Smooth muscle cell (in vitro differentiated cells): ENCODE data around the gene SPACDR. TPM values are rescaled to one million over a fixed set of nuclear protein-coding genes. Genes with fewer than 3 reads are reported as not detected.

Experiments used
- DNase-seq: peaks from one replicate; lab custom pipeline; 2025; ENCODE audit not compliant: unreplicated experiment; lab: John Stamatoyannopoulos, UW
- H2AFZ ChIP-seq: fragments of 200-600 bp; sonication (generic); 2 replicates; pipeline ENCODE4 v1.6.0; 2016; ENCODE audit warnings: antibody characterized with exemption, low read depth, mild to moderate bottlenecking
- H3F3A ChIP-seq: fragments of 200-600 bp; sonication (generic); 2 replicates; pipeline ENCODE4 v1.6.0; 2017; ENCODE audit warnings: antibody characterized with exemption, low read depth
- H3K27ac ChIP-seq: fragments of 200-600 bp; sonication (generic); 2 replicates; pipeline ENCODE4 v1.5.1; 2016; ENCODE audit warnings: low read depth, mild to moderate bottlenecking
- H3K27me3 ChIP-seq: fragments of 200-600 bp; sonication (generic); 2 replicates; pipeline ENCODE4 v1.6.1; 2016; ENCODE audit warnings: low read depth, mild to moderate bottlenecking
- H3K36me3 ChIP-seq: fragments of 200-600 bp; sonication (generic); 2 replicates; pipeline ENCODE4 v1.5.1; 2016; ENCODE audit warnings: low read depth
- H3K4me1 ChIP-seq: fragments of 200-600 bp; sonication (generic); 2 replicates; pipeline ENCODE4 v1.5.1; 2016; ENCODE audit warnings: low read depth
- H3K4me2 ChIP-seq: fragments of 200-600 bp; sonication (generic); 2 replicates; pipeline ENCODE4 v1.6.0; 2016; ENCODE audit warnings: mild to moderate bottlenecking
- H3K4me3 ChIP-seq: fragments of 200-600 bp; sonication (generic); 2 replicates; pipeline ENCODE4 v1.5.1; 2016; ENCODE audit warnings: mild to moderate bottlenecking
- H3K79me2 ChIP-seq: fragments of 200-600 bp; sonication (generic); 2 replicates; pipeline ENCODE4 v1.6.0; 2016; ENCODE audit warnings: low read depth, mild to moderate bottlenecking
- H3K9ac ChIP-seq: fragments of 200-600 bp; sonication (generic); 2 replicates; pipeline ENCODE4 v1.6.0; 2016; ENCODE audit warnings: low read depth
- H3K9me3 ChIP-seq: fragments of 200-600 bp; sonication (generic); replicated peaks from 2 replicates; pipeline ENCODE4 v1.5.1; 2016; ENCODE audit warnings: low read depth
- H4K20me1 ChIP-seq: fragments of 200-600 bp; sonication (generic); 2 replicates; pipeline ENCODE4 v1.6.0; 2016; ENCODE audit warnings: low read depth
- WGBS: methylation state at CpG from one replicate; pipeline ENCODE4 v1.1.7; 2016; ENCODE audit warnings: low lambda C conversion rate; 5-methylcytosine and 5-hydroxymethylcytosine counted together
- polyA plus RNA-seq: library from polyadenylated mRNA; unstranded; fragments of >200 nt; fragmentation: Nextera tagmentation; extraction: Ambion mirVana; gene quantifications from 2 replicates; pipeline ENCODE4 v1.2.1, GENCODE V29; 2016
- total RNA-seq: library from RNA; depleted of rRNA; stranded (reverse); fragments of >200 nt; gene quantifications from 2 replicates; pipeline ENCODE4 v1.2.3, GENCODE V29; 2014
- TF ChIP-seq, protein P1 (sequence below): fragments of 200-600 bp; sonication (generic); IDR thresholded peaks from 2 replicates; pipeline ENCODE4 v1.5.1; 2017; ENCODE audit warnings: borderline replicate concordance, mild to moderate bottlenecking, antibody characterized with exemption; ENCODE audit not compliant: insufficient read depth, poor library complexity, severe bottlenecking

Gene SPACDR
- total and polyA plus RNA-seq, 2 experiments from 2014 or later, result 0.58 TPM; not detected in 1

GRCh38 chr7:100483090-100483721 is 19.1 kb upstream of the SPACDR start:
- WGBS, result 6% methylated on average over 17 of the region's 79 CpGs
- peak; percentile 58 for DNase-seq
- Histone ChIP-seq H3K27ac (no peak overlapping the region), H2AFZ (peak overlapping the region; percentile 91), H3K4me1 (no peaks in the 10 kb centered on the region), H4K20me1 (no peaks in the 10 kb centered on the region), H3K27me3 (no peaks in the 10 kb centered on the region), H3K4me2 (peak overlapping the region; percentile 97), H3K79me2 (peaks cover 6% of the 10 kb centered on the region), H3K36me3 (no peaks in the 10 kb centered on the region), H3F3A (no peaks in the 10 kb centered on the region), H3K9ac (no peak overlapping the region), H3K4me3 (peak overlapping the region; percentile 72), H3K9me3 (no peaks in the 10 kb centered on the region)
- TF ChIP-seq, protein P1, sequence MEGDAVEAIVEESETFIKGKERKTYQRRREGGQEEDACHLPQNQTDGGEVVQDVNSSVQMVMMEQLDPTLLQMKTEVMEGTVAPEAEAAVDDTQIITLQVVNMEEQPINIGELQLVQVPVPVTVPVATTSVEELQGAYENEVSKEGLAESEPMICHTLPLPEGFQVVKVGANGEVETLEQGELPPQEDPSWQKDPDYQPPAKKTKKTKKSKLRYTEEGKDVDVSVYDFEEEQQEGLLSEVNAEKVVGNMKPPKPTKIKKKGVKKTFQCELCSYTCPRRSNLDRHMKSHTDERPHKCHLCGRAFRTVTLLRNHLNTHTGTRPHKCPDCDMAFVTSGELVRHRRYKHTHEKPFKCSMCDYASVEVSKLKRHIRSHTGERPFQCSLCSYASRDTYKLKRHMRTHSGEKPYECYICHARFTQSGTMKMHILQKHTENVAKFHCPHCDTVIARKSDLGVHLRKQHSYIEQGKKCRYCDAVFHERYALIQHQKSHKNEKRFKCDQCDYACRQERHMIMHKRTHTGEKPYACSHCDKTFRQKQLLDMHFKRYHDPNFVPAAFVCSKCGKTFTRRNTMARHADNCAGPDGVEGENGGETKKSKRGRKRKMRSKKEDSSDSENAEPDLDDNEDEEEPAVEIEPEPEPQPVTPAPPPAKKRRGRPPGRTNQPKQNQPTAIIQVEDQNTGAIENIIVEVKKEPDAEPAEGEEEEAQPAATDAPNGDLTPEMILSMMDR, result peak; percentile 95

DNA sequence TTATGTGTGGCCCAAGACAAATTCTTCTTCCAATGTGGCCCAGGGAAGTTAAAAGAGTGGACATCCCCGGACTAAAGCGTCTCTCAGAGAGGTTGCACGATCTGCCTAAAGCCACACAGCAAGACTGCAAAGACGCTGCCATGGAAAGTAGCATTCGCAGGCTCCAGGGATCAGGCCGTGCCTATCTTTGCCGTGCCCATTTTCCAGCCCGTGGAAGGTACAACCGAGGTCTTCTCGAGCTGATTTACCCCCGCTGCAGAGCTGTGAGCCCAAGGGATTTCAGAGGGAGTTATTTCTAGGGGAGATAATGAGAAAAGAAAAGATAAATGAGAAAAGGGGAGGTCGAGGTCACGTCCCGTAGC is 18.6 kb upstream of the SPACDR start:
- 66% methylated on average over 14 of the region's 14 CpGs for WGBS
- peaks cover 10% of the 10 kb centered on the region for H3K79me2 ChIP-seq
- H3K36me3 ChIP-seq, result no peaks in the 10 kb centered on the region
- no peak for DNase-seq
- H3K27me3 ChIP-seq, result no peaks in the 10 kb centered on the region
- H3K4me2 ChIP-seq, result peak overlapping the region; percentile 97
- TF ChIP-seq, protein P1, result no peak
- H3K9me3 ChIP-seq, result no peaks in the 10 kb centered on the region
- no peaks in the 10 kb centered on the region for H3K4me1 ChIP-seq
- H3K27ac ChIP-seq, result no peak overlapping the region
- H3F3A ChIP-seq, result no peaks in the 10 kb centered on the region
- peaks cover 4% of the 10 kb centered on the region for H4K20me1 ChIP-seq
- peak overlapping the region; percentile 72 for H3K4me3 ChIP-seq
- H2AFZ ChIP-seq, result peak overlapping the region; percentile 83
- no peak overlapping the region for H3K9ac ChIP-seq

- Histone ChIP-seq H3K79me2 (peaks cover 23% of the 10 kb centered on the region), H4K20me1 (peaks cover 16% of the 10 kb centered on the region), H3K9me3 (no peaks in the 10 kb centered on the region), H3K27ac (no peak overlapping the region), H3K4me3 (no peak overlapping the region), H2AFZ (no peak overlapping the region), H3K9ac (no peak overlapping the region), H3F3A (no peaks in the 10 kb centered on the region), H3K27me3 (no peaks in the 10 kb centered on the region), H3K4me1 (peaks cover 10% of the 10 kb centered on the region), H3K4me2 (no peak overlapping the region), H3K36me3 (no peaks in the 10 kb centered on the region)
- WGBS, result 76% methylated on average over 1 of the region's 1 CpG
- TF ChIP-seq, protein P1, result no peak
- DNase-seq, result no peak
Observed at GRCh38 chr7:100481466-100481865, 17.4 kb upstream of the SPACDR start.
